ENCODE data around the gene ACAA2.

ACAA2 gene

DNA sequence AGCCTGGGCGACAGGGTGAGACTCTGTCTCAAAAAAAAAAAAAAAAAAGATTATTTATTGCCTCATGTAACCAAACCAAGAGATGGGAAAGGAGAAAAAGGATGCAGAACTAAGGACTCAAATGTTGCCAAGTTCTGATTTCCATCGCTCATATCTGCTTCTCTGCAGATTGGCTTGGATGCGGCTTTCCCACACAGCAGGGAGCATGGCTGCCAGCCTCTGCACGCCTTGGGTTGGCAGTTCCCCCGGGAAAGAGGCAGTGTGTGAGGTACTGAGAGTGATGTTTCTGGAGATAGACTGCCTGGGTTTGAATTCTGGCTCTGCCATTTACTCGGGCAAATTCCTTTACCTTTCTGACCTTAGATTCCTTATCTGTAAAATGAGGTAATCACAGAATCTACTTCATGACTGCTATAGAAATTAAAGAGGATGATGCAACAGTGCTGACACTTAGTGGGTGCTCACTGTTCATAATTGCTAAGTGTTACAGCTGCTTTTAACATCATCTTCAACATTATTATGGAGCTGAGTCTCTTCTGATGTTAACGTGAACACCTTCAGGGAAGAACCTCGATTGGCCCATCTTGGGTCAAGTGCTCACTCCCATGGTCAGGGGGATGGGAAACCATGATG, 68.8 kb downstream of the ACAA2 start:
- no peak for DNase-seq

DNA sequence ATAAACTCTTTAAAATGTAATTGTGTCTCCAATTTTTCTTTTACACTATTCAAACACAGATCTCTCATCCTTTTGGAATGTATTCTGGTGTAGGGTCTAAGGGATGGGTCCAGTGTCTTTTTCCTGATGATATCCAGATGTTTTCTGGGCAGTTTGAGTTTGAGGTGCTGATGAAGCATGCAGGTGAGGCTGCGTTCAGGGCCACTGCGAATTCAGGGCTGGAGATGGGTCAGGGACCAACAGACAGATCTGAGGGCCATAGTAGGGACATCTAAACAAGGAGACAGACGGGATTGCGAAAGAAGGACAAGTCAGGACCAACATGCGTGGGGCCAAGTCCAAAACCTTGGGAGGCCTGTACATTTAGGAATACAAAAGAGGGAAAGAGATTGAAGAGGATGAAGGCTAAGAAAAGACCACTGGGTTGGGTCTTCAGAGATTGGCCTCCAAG, 70.2 kb downstream of the ACAA2 start:
- DNase-seq: no peak

DNA sequence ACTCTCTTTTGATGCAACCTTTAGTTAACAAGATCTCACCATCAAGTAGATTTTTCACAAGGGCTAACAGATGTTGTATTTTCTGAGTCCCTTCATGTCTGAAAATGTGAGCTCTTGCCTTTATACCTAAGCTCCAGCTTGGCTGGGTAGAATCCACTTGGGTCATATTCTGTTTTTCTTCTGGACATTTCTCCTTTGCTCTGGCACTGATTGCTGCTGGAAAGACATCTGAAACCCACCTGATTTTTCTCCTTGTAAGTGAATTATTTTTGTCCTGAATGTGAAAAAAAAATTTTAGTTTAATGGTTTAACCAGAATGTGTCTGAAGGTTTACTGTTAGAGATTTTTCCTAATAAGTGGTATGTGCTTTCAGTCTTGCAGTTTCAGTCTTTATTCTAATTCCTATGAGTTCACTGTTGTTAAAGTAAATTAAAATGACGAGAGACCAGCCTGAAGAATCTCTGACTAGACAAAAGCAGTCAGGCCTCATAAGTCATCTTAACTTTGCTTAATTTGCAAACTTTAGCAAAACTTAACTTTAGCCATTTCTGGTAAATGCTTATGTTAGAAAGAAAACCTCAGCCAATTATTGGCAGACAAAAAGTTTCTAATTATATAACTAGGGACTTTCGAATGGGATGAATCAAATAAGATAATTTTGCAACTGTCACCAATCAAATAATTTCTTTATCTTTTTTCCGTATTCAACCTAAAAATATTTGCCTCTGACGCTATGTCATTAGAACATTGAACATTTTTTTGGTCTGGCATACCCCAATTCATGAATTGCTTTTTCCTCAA, 70.8 kb downstream of the ACAA2 start:
- DNase-seq: no peak

DNA sequence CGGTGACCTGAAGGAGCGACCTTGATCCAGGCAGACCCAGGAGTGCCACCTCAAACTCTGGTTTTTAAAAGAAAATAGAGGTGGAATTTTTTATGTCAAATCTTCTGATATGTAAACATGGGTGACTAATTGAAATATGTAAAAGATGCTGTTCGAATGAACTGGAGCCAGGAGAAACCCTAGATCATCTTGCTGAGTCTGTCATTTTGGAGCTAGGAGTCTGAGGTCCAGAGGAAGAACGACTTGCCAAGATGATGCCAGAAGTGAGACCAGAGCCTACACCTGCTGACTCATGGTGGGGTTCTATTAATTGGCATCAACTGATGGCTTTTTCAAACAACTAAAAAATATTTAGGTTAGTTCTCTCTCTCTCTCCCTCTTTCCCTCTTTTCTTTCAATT, 74.1 kb downstream of the ACAA2 start:
- no peak for DNase-seq

DNA sequence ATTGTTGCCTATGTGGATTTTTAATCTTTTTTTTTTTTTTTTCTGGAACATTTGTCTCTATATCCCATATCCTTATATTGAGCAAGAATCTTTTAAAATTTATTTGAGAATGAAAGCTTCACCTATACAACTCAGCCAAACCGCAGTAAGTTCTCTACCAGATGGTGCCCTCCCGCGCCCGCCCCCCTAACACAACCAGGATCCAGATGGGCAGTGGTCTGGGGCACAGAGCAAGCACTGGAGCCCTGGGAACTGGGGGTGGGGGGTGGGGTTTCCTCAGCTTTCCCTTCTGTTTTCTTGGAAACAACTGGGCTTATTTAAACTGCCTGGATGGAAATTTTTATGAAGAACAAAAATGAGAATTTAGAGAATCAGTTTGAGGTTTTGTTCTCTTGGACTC, 74.6 kb downstream of the ACAA2 start:
- no peak for DNase-seq

DNA sequence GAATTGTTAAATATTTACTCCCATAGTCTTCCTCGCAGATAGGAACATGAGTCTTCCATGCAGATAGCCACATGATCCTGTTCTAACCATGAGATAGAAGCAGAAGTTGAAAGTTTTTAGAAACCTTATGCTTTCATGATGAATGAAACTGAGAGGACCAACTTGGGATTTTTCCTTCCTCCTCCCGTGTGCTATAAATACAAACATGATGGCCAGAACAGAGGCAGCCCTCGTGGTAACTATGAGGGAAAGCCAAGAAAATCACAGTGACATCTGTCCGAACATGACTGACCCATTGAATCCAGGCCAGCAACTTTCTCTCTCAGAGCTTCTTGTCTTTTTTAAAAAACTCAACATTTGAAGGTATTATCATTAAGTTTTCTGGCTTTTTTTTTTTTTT, 78.5 kb downstream of the ACAA2 start:
- no peak for DNase-seq

DNA sequence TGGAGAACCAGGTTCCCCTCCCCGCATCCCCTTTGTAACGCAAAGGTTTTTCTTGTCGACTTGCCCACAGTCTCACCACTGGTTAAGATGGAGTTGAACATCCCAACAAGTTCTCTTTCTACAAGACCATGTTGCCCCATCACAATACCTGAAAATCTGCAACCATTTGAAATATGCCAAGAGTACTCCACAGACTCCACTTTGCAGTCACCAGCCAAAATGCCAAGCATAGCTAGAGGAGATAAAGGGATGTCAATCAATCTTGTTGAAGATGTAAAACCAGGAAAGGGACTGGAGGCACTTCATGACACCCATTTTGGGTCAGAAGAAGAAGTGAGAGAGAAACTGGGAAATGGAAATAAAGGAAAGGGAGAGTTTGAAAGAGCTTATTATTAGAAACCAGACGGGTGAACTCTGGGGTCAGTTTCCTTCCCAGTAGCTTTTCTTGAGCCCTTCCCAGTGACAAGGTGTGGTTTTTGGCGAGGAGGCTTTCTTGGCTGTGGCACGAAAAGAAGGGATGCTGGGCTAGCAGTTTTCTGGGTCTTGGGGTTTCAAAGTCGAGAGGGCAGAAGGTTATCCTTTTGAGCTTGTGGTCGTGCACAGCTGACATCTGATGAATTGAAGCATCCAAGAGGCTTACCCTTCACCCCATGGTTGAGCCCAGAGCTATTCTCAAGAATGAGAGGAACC, 79.3 kb downstream of the ACAA2 start:
- peak in 3 of 56 donors; percentile 5 to 29 (median 22) for DNase-seq

DNA sequence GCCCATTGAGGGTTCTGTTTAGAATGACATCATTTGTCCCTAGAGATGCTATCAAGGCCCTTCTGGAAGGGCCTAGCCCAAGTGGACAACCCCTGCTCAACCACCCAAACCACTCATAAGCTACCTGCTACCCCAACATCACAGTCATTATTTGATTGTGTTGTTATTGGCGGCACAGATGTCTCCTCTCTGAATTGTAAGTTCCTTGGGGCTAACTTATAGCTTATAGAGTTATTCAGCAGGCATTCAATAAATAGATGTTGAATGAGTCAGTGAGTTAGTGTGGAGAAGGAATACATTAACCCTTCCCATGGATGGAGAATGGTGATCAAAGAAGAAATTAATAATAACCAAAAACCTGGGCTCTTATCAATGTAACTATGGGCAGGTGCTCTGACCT, 80.0 kb downstream of the ACAA2 start:
- no peak for DNase-seq

Measured in nucleus accumbens (tissue), 56 donors.